ENCODE measurements around the gene ZNRF3. TPM values are rescaled to one million over a fixed set of nuclear protein-coding genes. Genes with fewer than 3 reads are reported as not detected.
"Not testable (repeated sequence)": the region's sequence is repeated elsewhere in the genome, so short reads cannot be mapped to it uniquely, and the experiment has no call there.

ZNRF3 gene
- polyA plus RNA-seq, 3 donors, result 29.0 to 33.6 (median 29.6) TPM

- DNase-seq (ENCODE audit: extremely low read depth in 1 of 11, low read depth in 9 of 11, low spot score in 4 of 11), result not testable (repeated sequence)
Observed at GRCh38 chr22:29083576-29083932, 200.2 kb downstream of the ZNRF3 start.

- no peak for DNase-seq (ENCODE audit: extremely low read depth in 1 of 11, low read depth in 9 of 11, low spot score in 4 of 11)
Observed at GRCh38 chr22:29083933-29084591, 200.7 kb downstream of the ZNRF3 start.

DNA sequence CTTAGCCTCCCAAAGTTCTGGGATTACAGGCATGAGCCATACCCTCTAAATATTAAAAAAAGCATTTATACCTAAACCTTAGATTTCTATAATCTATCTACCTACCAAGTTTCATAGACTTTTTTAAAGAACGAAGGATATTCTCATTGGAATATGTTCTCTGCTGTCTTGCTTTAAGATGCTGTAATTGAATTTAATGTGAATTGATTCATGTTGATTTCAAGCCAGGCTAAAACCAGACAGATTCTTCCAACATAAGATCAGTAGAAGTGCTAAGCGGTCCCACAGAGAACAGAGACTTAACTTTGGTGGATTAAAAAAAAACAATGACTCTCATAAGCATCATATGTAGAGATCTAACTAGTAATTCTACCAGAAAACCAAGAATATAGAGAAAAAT, 203.6 kb downstream of the ZNRF3 start:
- DNase-seq (ENCODE audit: extremely low read depth in 1 of 11, low read depth in 9 of 11, low spot score in 4 of 11), result no peak

GRCh38 chr22:29088809-29089208, 205.4 kb downstream of the ZNRF3 start:
- no peak for DNase-seq (ENCODE audit: extremely low read depth in 1 of 11, low read depth in 9 of 11, low spot score in 4 of 11)

DNA sequence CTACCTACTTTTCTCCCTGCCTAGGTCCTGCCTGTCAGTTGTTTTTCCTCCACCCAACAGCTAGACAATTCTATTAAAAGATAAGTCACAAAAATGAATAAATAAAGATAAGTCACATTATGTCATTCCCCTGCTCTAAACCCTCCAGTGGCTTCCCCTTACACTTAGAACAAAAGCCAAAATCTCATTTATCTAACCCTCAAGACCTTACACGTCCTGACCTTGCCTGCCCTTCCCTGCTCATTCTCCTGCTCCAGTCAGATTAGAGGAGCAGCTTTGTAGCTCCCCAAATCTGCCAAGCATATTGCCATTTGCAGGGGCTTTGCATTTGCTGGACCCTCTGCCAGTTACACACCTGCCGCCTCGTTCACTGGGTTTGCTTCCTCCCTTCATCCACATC, 206.1 kb downstream of the ZNRF3 start:
- no peak for DNase-seq (ENCODE audit: extremely low read depth in 1 of 11, low read depth in 9 of 11, low spot score in 4 of 11)

GRCh38 chr22:29090039-29090438, 206.7 kb downstream of the ZNRF3 start:
- no peak for DNase-seq (ENCODE audit: extremely low read depth in 1 of 11, low read depth in 9 of 11, low spot score in 4 of 11)

GRCh38 chr22:29092243-29092642, 208.9 kb downstream of the ZNRF3 start:
- no peak for DNase-seq (ENCODE audit: extremely low read depth in 1 of 11, low read depth in 9 of 11, low spot score in 4 of 11)

GRCh38 chr22:29093030-29093429, 209.7 kb downstream of the ZNRF3 start:
- DNase-seq (ENCODE audit: extremely low read depth in 1 of 11, low read depth in 9 of 11, low spot score in 4 of 11), result no peak

DNA sequence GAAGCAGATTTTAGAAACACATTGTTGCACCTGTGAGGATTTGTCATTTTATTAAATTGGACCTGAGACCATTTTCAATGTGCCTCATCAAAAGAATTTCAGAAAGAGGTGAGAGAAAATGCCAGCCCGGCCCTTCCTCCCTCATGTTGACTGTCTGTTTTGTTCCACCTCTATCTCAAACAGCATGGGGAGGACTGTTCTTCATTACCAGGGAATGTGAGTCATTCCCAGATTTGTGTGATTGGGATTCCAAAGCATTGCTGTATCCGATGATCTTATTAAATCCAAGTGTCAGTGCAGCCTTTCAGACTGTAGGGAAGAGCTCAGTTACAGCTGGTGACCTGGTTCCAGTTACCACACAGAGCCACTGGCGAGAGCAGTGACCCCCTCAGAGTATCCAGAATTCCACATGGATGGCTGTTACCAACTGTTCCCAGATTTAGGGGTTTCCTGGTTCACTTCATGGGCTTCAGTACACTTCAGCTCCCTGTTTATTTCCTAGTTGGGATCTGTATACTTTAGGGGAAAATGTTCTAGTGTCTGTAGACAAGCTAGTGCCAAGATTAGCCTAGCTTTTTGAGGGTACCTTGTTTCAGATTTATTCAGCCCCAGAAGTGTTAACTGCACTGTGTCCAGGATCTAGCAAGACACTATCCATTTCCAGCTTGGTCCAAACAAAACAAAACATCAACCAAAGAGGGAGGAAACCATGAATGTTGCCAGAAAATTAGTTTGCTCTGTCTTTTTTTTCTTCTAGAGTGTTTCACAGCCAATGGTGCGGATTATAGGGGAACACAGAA, 210.3 kb downstream of the ZNRF3 start:
- peak in 3 of 11 donors; percentile 37 to 55 (median 47) for DNase-seq (ENCODE audit: extremely low read depth in 1 of 11, low read depth in 9 of 11, low spot score in 4 of 11)

GRCh38 chr22:29095459-29095858, 212.1 kb downstream of the ZNRF3 start:
- no peak for DNase-seq (ENCODE audit: extremely low read depth in 1 of 11, low read depth in 9 of 11, low spot score in 4 of 11)

DNA sequence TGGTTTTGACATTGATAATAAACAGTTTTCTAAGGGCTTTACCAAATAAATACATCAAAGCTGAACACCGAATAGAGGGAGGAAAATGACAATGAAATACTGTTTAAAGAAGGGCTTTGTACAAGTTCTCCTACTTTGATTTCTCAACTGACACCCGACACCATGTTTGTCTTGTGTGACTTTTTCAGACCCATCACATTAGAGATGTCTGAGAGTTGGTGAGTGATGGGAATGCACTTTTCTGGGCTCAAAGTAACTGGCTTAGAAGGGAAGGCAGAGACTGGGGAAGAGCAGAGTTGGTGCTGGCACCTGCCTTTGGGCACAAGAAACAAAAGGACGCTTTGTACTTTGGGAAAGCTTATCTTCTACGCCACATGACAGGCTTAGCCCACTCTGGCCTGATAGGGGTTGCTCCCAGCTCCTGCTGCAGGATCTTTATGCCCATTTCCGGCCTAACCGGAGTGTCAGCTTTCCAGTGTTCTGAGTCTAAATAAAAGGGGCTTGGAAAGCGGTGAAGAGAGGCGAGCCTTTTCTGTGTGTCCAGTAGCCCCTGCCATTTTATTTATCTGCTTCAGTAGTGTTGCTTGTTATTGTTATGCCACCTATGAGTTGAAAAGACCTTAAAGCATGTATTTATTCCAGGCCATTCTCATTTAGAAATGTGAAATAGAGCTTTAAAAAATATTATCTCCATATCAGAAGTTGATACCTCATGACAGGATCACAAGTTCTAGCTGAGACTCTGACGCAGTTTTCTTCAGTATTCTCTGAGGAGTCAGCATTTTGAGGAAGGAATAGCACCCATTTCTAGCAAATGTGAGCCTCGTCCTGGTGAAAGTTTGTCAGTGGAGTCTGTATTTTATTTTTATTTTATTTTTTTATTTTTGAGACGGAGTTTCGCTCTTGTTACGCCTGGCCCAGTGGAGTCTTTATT, 213.6 kb downstream of the ZNRF3 start:
- peak in 2 of 11 donors; percentile 55 for DNase-seq (ENCODE audit: extremely low read depth in 1 of 11, low read depth in 9 of 11, low spot score in 4 of 11)

DNA sequence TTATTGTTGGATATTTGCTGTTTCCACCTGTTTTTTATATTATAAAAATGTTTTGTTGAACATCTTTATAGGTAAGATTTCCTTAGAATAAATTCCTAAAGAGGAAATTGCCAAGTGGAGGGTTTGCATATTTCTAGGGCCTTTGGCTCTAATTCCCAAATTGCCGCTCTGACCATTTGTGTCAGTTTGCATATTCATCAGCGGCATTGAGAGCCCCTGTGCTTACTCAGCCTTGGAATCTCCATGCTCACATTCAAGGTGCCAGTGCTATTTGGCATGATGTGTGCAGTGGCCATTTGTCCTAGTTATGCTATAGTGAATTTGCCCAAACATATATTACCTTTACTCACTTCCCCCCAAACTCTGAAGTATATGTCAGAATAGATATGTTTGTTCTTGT, 214.9 kb downstream of the ZNRF3 start:
- no peak for DNase-seq (ENCODE audit: extremely low read depth in 1 of 11, low read depth in 9 of 11, low spot score in 4 of 11)

- DNase-seq (ENCODE audit: extremely low read depth in 1 of 11, low read depth in 9 of 11, low spot score in 4 of 11), result no peak
Observed at GRCh38 chr22:29102300-29102699, 218.9 kb downstream of the ZNRF3 start.

DNA sequence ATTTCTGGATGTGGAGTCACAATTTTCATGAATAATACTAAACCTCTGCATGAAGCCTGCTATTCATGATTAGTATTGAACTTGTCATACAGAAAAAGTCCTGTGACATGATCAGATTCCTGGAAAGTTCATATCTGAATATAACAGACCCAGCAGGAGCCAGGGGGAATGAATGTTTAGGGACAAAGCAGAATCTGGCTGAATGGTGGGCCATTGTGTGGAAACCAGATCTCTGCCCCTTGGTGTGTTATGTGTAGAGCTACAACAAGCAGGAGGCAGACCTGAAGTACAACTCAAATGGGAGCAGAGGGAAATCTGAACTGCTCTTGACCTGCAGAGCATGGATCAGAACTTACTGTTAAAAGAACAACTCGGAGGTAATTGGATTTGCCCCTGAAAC, 219.7 kb downstream of the ZNRF3 start:
- no peak for DNase-seq (ENCODE audit: extremely low read depth in 1 of 11, low read depth in 9 of 11, low spot score in 4 of 11)

DNA sequence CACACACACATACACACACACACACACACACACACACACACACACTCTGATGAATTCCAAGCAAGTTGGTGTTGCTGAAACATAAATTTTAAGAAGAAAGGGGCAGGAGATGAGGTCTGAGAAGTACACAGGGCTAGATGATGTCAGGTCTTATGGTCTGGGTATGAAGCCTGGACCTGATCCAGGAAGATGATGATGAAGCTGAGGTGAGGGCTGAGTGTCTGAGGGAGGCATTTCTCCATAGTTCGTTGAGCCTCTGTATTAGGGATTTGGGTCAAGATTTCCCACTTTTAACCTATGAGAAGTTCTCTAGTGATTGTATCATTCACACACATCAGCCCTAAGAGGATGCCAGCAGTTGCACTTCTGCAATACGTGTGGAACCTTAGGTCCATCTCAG, 222.1 kb downstream of the ZNRF3 start:
- DNase-seq (ENCODE audit: extremely low read depth in 1 of 11, low read depth in 9 of 11, low spot score in 4 of 11), result no peak

- DNase-seq (ENCODE audit: extremely low read depth in 1 of 11, low read depth in 9 of 11, low spot score in 4 of 11), result no peak
Observed at GRCh38 chr22:29106839-29107238, 223.5 kb downstream of the ZNRF3 start.
